Right ventricle myocardium inferior (tissue), 1 donor: ENCODE measurements around the gene CENPVL1. TPM values are rescaled to one million over a fixed set of nuclear protein-coding genes. Genes with fewer than 3 reads are reported as not detected.

Experiments
- total RNA-seq: library from RNA; stranded (reverse); fragmentation: NEBNext Ultra II Directional; extraction: Animal tissue kit (Norgen Biotek cat#: 25700); gene quantifications from one replicate; pipeline ENCODE4 v1.2.1, GENCODE V29; 2021
- donor health status: DM: no; HTN: yes; CAD: no; lungs with severe emphysema.

CENPVL1 gene
- total RNA-seq, 1 donor from 2014 or later = not detected

Other genes starting within 250 kb of the CENPVL1 start
- gene NUDT11, start 213.9 kb upstream of the CENPVL1 start, total RNA-seq = 0.14 TPM
- not detected for gene CENPVL3, start 91.6 kb upstream of the CENPVL1 start, total RNA-seq
- gene CENPVL2, start 27.7 kb upstream of the CENPVL1 start, total RNA-seq = not detected
- 8.6 TPM for gene GSPT2, start 32.9 kb downstream of the CENPVL1 start, total RNA-seq
- gene MAGED1, start 183.1 kb downstream of the CENPVL1 start, total RNA-seq = 56.4 TPM